HG03066 (cell line): ENCODE results near the gene AMY1B.
"Not testable (repeated sequence)": the region's sequence is repeated elsewhere in the genome, so short reads cannot be mapped to it uniquely, and the experiment has no call there.

Experiments used
- ATAC-seq: cut with Tn5 transposase; IDR thresholded peaks from one replicate; pipeline ENCODE4 v1.9.1; 2021; ENCODE audit warnings: low read depth; ENCODE audit not compliant: unreplicated experiment

AMY1B gene

GRCh38 chr1:103696110-103696509 is at the start of gene AMY1B:
AMY1B (minus strand) TSS chr1:103696210; CDS start chr1:103695639, 571 bp downstream.
- not testable (repeated sequence) for ATAC-seq

- not testable (repeated sequence) for ATAC-seq
Observed at GRCh38 chr1:103745040-103745439, 49.0 kb upstream of the AMY1B start.

GRCh38 chr1:103744449-103744848 is 48.4 kb upstream of the AMY1B start:
- not testable (repeated sequence) for ATAC-seq

- ATAC-seq: not testable (repeated sequence)
Observed at GRCh38 chr1:103738031-103738430, 42.0 kb upstream of the AMY1B start.

GRCh38 chr1:103735334-103735733 is 39.3 kb upstream of the AMY1B start:
- ATAC-seq: not testable (repeated sequence)

GRCh38 chr1:103721473-103721872 is 25.5 kb upstream of the AMY1B start:
- ATAC-seq: not testable (repeated sequence)

- not testable (repeated sequence) for ATAC-seq
Observed at GRCh38 chr1:103717404-103717803, 21.4 kb upstream of the AMY1B start.

- not testable (repeated sequence) for ATAC-seq
Observed at GRCh38 chr1:103710381-103710780, 14.4 kb upstream of the AMY1B start.

GRCh38 chr1:103707670-103708069 is 11.7 kb upstream of the AMY1B start:
- ATAC-seq: not testable (repeated sequence)

GRCh38 chr1:103701256-103701655 is 5.2 kb upstream of the AMY1B start:
- not testable (repeated sequence) for ATAC-seq

- ATAC-seq: not testable (repeated sequence)
Observed at GRCh38 chr1:103700669-103701068, 4.7 kb upstream of the AMY1B start.

GRCh38 chr1:103697430-103697829 is 1.4 kb upstream of the AMY1B start:
- ATAC-seq: not testable (repeated sequence)

GRCh38 chr1:103676335-103676734 is 19.7 kb downstream of the AMY1B start:
- not testable (repeated sequence) for ATAC-seq

GRCh38 chr1:103655460-103655859 is 40.5 kb downstream of the AMY1B start, which contains the start of gene AMY1A:
AMY1A (plus strand) TSS chr1:103655760; CDS start chr1:103656331, 571 bp downstream.
- ATAC-seq: not testable (repeated sequence)

GRCh38 chr1:103654133-103654532 is 41.9 kb downstream of the AMY1B start:
- ATAC-seq: not testable (repeated sequence)

GRCh38 chr1:103650889-103651288 is 45.1 kb downstream of the AMY1B start:
- not testable (repeated sequence) for ATAC-seq

GRCh38 chr1:103650305-103650704 is 45.7 kb downstream of the AMY1B start:
- not testable (repeated sequence) for ATAC-seq

- not testable (repeated sequence) for ATAC-seq
Observed at GRCh38 chr1:103643908-103644307, 52.1 kb downstream of the AMY1B start.

GRCh38 chr1:103641194-103641593 is 54.8 kb downstream of the AMY1B start:
- not testable (repeated sequence) for ATAC-seq
